ENCODE results near the gene SLAMF1. TPM values are rescaled to one million over a fixed set of nuclear protein-coding genes. Genes with fewer than 3 reads are reported as not detected.

Gene SLAMF1
- total and polyA plus RNA-seq, 4 donors = 0.39 to 27.0 (median 1.5) TPM

- H3K4me3 ChIP-seq = no peak overlapping the region
These were observed 68.7 kb downstream of the SLAMF1 start for GRCh38 chr1:160578175-160578524.

GRCh38 chr1:160577671-160578070 is 69.2 kb downstream of the SLAMF1 start:
- DNase-seq (no peak), ATAC-seq (ENCODE audit: insufficient read depth, low FRiP score) (no peak)
- peaks cover 0 to 3% (median 3%) of the 10 kb centered on the region in 3 donors for H3K27me3 ChIP-seq (ENCODE audit: control insufficient read depth in 3 of 3, insufficient read depth in 3 of 3, low read length in 2 of 3)
- TF ChIP-seq CTCF (IDR thresholded peaks at IDR 0.05; ENCODE audit: control extremely low read depth, extremely low read depth) = no peak
- 60 to 80% methylated on average over 2 of the region's 2 CpGs for WGBS, 2 donors
- no peak overlapping the region for H3K27ac ChIP-seq (ENCODE audit: low read depth in 1 of 2, low read length in 1 of 2)
- H3K36me3 ChIP-seq (ENCODE audit: control insufficient read depth in 4 of 4, insufficient read depth in 4 of 4, low read length in 4 of 4) = no peaks in the 10 kb centered on the region
- H3K9me3 ChIP-seq (ENCODE audit: control insufficient read depth in 4 of 4, insufficient read depth in 3 of 4, low read length in 3 of 4) = no peaks in the 10 kb centered on the region
- H3K4me1 ChIP-seq (ENCODE audit: control insufficient read depth in 5 of 5, insufficient read depth in 5 of 5, low read length in 5 of 5) = no peaks in the 10 kb centered on the region
- H3K9ac ChIP-seq (ENCODE audit: insufficient read depth in 1 of 2, low read length in 2 of 2) = no peak overlapping the region
- no peak overlapping the region for H3K4me3 ChIP-seq

More at GRCh38 chr1:160578175-160578524, 68.7 kb downstream of the SLAMF1 start:
- no peak for TF ChIP-seq CTCF (IDR thresholded peaks at IDR 0.05; ENCODE audit: control extremely low read depth, extremely low read depth)
- ATAC-seq (ENCODE audit: insufficient read depth, low FRiP score) (no peak), DNase-seq (no peak)
- no peaks in the 10 kb centered on the region for H3K4me1 ChIP-seq (ENCODE audit: control insufficient read depth in 5 of 5, insufficient read depth in 5 of 5, low read length in 5 of 5)
- no peak overlapping the region for H3K9ac ChIP-seq (ENCODE audit: insufficient read depth in 1 of 2, low read length in 2 of 2)
- 62 to 80% methylated on average over 3 of the region's 3 CpGs for WGBS, 2 donors
- H3K27me3 ChIP-seq (ENCODE audit: control insufficient read depth in 3 of 3, insufficient read depth in 3 of 3, low read length in 2 of 3) = peaks cover 0 to 3% (median 3%) of the 10 kb centered on the region in 3 donors
- no peaks in the 10 kb centered on the region for H3K36me3 ChIP-seq (ENCODE audit: control insufficient read depth in 4 of 4, insufficient read depth in 4 of 4, low read length in 4 of 4)
- no peak overlapping the region for H3K27ac ChIP-seq (ENCODE audit: low read depth in 1 of 2, low read length in 1 of 2)
- H3K9me3 ChIP-seq (ENCODE audit: control insufficient read depth in 4 of 4, insufficient read depth in 3 of 4, low read length in 3 of 4) = no peaks in the 10 kb centered on the region

- 36 to 44% methylated on average over 2 of the region's 2 CpGs for WGBS, 2 donors
- DNase-seq (no peak), ATAC-seq (ENCODE audit: insufficient read depth, low FRiP score) (no peak)
- Histone ChIP-seq H3K4me3 (no peak overlapping the region), H3K9ac (ENCODE audit: insufficient read depth in 1 of 2, low read length in 2 of 2) (no peak overlapping the region), H3K36me3 (ENCODE audit: control insufficient read depth in 4 of 4, insufficient read depth in 4 of 4, low read length in 4 of 4) (no peaks in the 10 kb centered on the region), H3K27me3 (ENCODE audit: control insufficient read depth in 3 of 3, insufficient read depth in 3 of 3, low read length in 2 of 3) (peaks cover 0 to 3% (median 3%) of the 10 kb centered on the region in 3 donors), H3K4me1 (ENCODE audit: control insufficient read depth in 5 of 5, insufficient read depth in 5 of 5, low read length in 5 of 5) (no peaks in the 10 kb centered on the region), H3K9me3 (ENCODE audit: control insufficient read depth in 4 of 4, insufficient read depth in 3 of 4, low read length in 3 of 4) (no peaks in the 10 kb centered on the region), H3K27ac (ENCODE audit: low read depth in 1 of 2, low read length in 1 of 2) (no peak overlapping the region)
- TF ChIP-seq CTCF (IDR thresholded peaks at IDR 0.05; ENCODE audit: control extremely low read depth, extremely low read depth) = no peak
These were observed 70.0 kb downstream of the SLAMF1 start for GRCh38 chr1:160576884-160577283.

- TF ChIP-seq CTCF (IDR thresholded peaks at IDR 0.05; ENCODE audit: control extremely low read depth, extremely low read depth) = no peak
- WGBS, 2 donors = 53 to 55% methylated on average over 3 of the region's 3 CpGs
- DNase-seq = no peak
- Histone ChIP-seq H3K9ac (ENCODE audit: insufficient read depth in 1 of 2, low read length in 2 of 2) (no peak overlapping the region), H3K27me3 (ENCODE audit: control insufficient read depth in 3 of 3, insufficient read depth in 3 of 3, low read length in 2 of 3) (peaks cover 0 to 3% (median 3%) of the 10 kb centered on the region in 3 donors), H3K36me3 (ENCODE audit: control insufficient read depth in 4 of 4, insufficient read depth in 4 of 4, low read length in 4 of 4) (no peaks in the 10 kb centered on the region), H3K4me1 (ENCODE audit: control insufficient read depth in 5 of 5, insufficient read depth in 5 of 5, low read length in 5 of 5) (no peaks in the 10 kb centered on the region), H3K9me3 (ENCODE audit: control insufficient read depth in 4 of 4, insufficient read depth in 3 of 4, low read length in 3 of 4) (no peaks in the 10 kb centered on the region), H3K27ac (ENCODE audit: low read depth in 1 of 2, low read length in 1 of 2) (no peak overlapping the region), H3K4me3 (no peak overlapping the region)
- ATAC-seq (ENCODE audit: insufficient read depth, low FRiP score) = peak; percentile 24
These were observed 70.5 kb downstream of the SLAMF1 start for GRCh38 chr1:160576390-160576789.
